WTC11 (cell line): ENCODE data around the gene CUEDC1. TPM values are rescaled to one million over a fixed set of nuclear protein-coding genes. Genes with fewer than 3 reads are reported as not detected.

Source experiments
- ATAC-seq: fragments of 200-7000 bp; cut with Tn5 transposase; 2 replicates; pipeline ENCODE4 v1.10.0; 2021; ENCODE audit warnings: mild to moderate bottlenecking, moderate library complexity
- CTCF ChIA-PET: fragments of 300-600 bp; sonication (Branson Sonifier 250); formaldehyde crosslinking; loops from one replicate; lab custom pipeline; 2021; ENCODE audit warnings: antibody characterized with exemption; lab: Charles Lee
- POLR2A ChIA-PET: fragments of 350-600 bp; sonication (Branson Sonifier 250); formaldehyde crosslinking; loops from one replicate; lab custom pipeline; 2021; ENCODE audit warnings: antibody characterized with exemption; lab: Charles Lee
- DNase-seq: peaks from one replicate; pipeline ENCODE4 v3.0.0; 2021; ENCODE audit warnings: low spot score
- H3K27ac Mint-ChIP-seq: 2 replicates; pipeline ENCODE4 v1.8.0; 2021; ENCODE audit warnings: mixed read lengths
- H3K27me3 Mint-ChIP-seq: 2 replicates; pipeline ENCODE4 v1.8.0; 2021; ENCODE audit warnings: low read depth, mild to moderate bottlenecking, moderate library complexity, mixed read lengths
- H3K36me3 Mint-ChIP-seq: 2 replicates; pipeline ENCODE4 v1.8.0; 2021; ENCODE audit warnings: mixed read lengths
- H3K4me1 Mint-ChIP-seq: 2 replicates; pipeline ENCODE4 v1.8.0; 2022; ENCODE audit warnings: mixed read lengths
- H3K4me3 Mint-ChIP-seq: 2 replicates; pipeline ENCODE4 v1.8.0; 2021; ENCODE audit warnings: mild to moderate bottlenecking, moderate library complexity, mixed read lengths
- H3K9me3 Mint-ChIP-seq: 2 replicates; pipeline ENCODE4 v1.8.0; 2021; ENCODE audit warnings: mixed read lengths
- ARID4B ChIP-seq: sonication (generic); formaldehyde crosslinking; IDR thresholded peaks from 2 replicates; pipeline ENCODE4 v1.8.0; 2023; ENCODE audit warnings: missing genetic modification reagents, mild to moderate bottlenecking, borderline replicate concordance
- ATF3 ChIP-seq: sonication (generic); formaldehyde crosslinking; conservative IDR thresholded peaks from 2 replicates; pipeline ENCODE4 v1.8.1; 2022; ENCODE audit warnings: mild to moderate bottlenecking, missing genetic modification reagents
- ATF6 ChIP-seq: sonication (generic); formaldehyde crosslinking; IDR thresholded peaks from 2 replicates; pipeline ENCODE4 v1.8.1; 2023; ENCODE audit warnings: mild to moderate bottlenecking, missing genetic modification reagents
- CBFB ChIP-seq: sonication (generic); formaldehyde crosslinking; IDR thresholded peaks from 2 replicates; pipeline ENCODE4 v1.8.1; 2022; ENCODE audit warnings: mild to moderate bottlenecking, low read depth, missing genetic modification reagents
- CREB1 ChIP-seq: sonication (generic); formaldehyde crosslinking; IDR thresholded peaks from 2 replicates; pipeline ENCODE4 v1.8.0; 2023; ENCODE audit warnings: mild to moderate bottlenecking, missing genetic modification reagents
- ESRRA ChIP-seq: sonication (generic); formaldehyde crosslinking; IDR thresholded peaks from 2 replicates; pipeline ENCODE4 v1.8.1; 2022; ENCODE audit warnings: mild to moderate bottlenecking, missing genetic modification reagents, borderline replicate concordance
- FOXJ3 ChIP-seq: sonication (generic); formaldehyde crosslinking; IDR thresholded peaks from 2 replicates; pipeline ENCODE4 v1.9.0; 2021; ENCODE audit warnings: missing genetic modification reagents, mild to moderate bottlenecking, borderline replicate concordance
- FOXP1 ChIP-seq: sonication (generic); formaldehyde crosslinking; IDR thresholded peaks from 2 replicates; pipeline ENCODE4 v1.8.0; 2022; ENCODE audit warnings: missing genetic modification reagents, mild to moderate bottlenecking, moderate library complexity, borderline replicate concordance
- GTF2I ChIP-seq: fragments of 250-450 bp; sonication (Bioruptor Pico); conservative IDR thresholded peaks from 2 replicates; pipeline ENCODE4 v1.4.0; 2021; ENCODE audit warnings: mild to moderate bottlenecking
- HMGA2 ChIP-seq: fragments of 250-450 bp; sonication (Bioruptor Pico); IDR thresholded peaks from 2 replicates; pipeline ENCODE4 v1.4.0; 2021; ENCODE audit warnings: mild to moderate bottlenecking, moderate library complexity
- MAX ChIP-seq: sonication (generic); formaldehyde crosslinking; IDR thresholded peaks from 2 replicates; pipeline ENCODE4 v1.8.0; 2022; ENCODE audit warnings: mild to moderate bottlenecking, missing genetic modification reagents
- MLX ChIP-seq: sonication (generic); formaldehyde crosslinking; IDR thresholded peaks from 2 replicates; pipeline ENCODE4 v1.8.1; 2023; ENCODE audit warnings: mild to moderate bottlenecking, missing genetic modification reagents, moderate library complexity
- MYBL2 ChIP-seq: sonication (generic); formaldehyde crosslinking; IDR thresholded peaks from 2 replicates; pipeline ENCODE4 v1.8.1; 2023; ENCODE audit warnings: mild to moderate bottlenecking, moderate library complexity, missing genetic modification reagents
- RELA ChIP-seq: sonication (generic); formaldehyde crosslinking; IDR thresholded peaks from 2 replicates; pipeline ENCODE4 v1.8.1; 2022; ENCODE audit warnings: missing genetic modification reagents, mild to moderate bottlenecking, borderline replicate concordance
- SMAD4 ChIP-seq: sonication (generic); formaldehyde crosslinking; IDR thresholded peaks from 2 replicates; pipeline ENCODE4 v1.8.0; 2022; ENCODE audit warnings: mild to moderate bottlenecking, missing genetic modification reagents
- TCF7 ChIP-seq: sonication (generic); formaldehyde crosslinking; IDR thresholded peaks from 2 replicates; pipeline ENCODE4 v1.8.0; 2022; ENCODE audit warnings: mild to moderate bottlenecking, low read depth, missing genetic modification reagents, moderate library complexity
- TEAD1 ChIP-seq: sonication (generic); formaldehyde crosslinking; IDR thresholded peaks from 2 replicates; pipeline ENCODE4 v1.8.0; 2022; ENCODE audit warnings: mild to moderate bottlenecking, missing genetic modification reagents
- ZNF121 ChIP-seq: sonication (generic); formaldehyde crosslinking; IDR thresholded peaks from 2 replicates; pipeline ENCODE4 v1.8.0; 2023; ENCODE audit warnings: missing genetic modification reagents
- ZNF232 ChIP-seq: sonication (generic); formaldehyde crosslinking; IDR thresholded peaks from 2 replicates; pipeline ENCODE4 v1.8.0; 2022; ENCODE audit warnings: mild to moderate bottlenecking, missing genetic modification reagents
- ZSCAN18 ChIP-seq: fragments of 250-450 bp; sonication (Bioruptor Pico); IDR thresholded peaks from 2 replicates; pipeline ENCODE4 v2.1.2; 2022; ENCODE audit warnings: mild to moderate bottlenecking, moderate library complexity
- total RNA-seq: library from RNA; stranded (reverse); gene quantifications from 3 replicates; pipeline ENCODE4 v1.2.3, GENCODE V29; 2021

CUEDC1 gene
- total RNA-seq, 1 experiment from 2014 or later, result 12.2 TPM

- Mint-ChIP-seq H3K4me3 (peak overlapping the region; percentile 79), H3K27me3 (peaks cover 40% of the 10 kb centered on the region), H3K4me1 (peaks cover 58% of the 10 kb centered on the region), H3K36me3 (no peaks in the 10 kb centered on the region), H3K9me3 (no peaks in the 10 kb centered on the region), H3K27ac (no peak overlapping the region)
- CTCF ChIA-PET, result interaction anchor here (0.6 to 14.8 kb wide), 21 partner anchors 8 to 250 kb away, joined by 3 to 207 read pairs (median 9); partner anchors contain the start of genes CUEDC1 and SRSF1
- peak; percentile 70; the same call in 1 of the 2 replicates for TF ChIP-seq ZNF121 (CRISPR knock-in tag)
- TF ChIP-seq SMAD4 (CRISPR knock-in tag), result no peak
- ATAC-seq (no peak), DNase-seq (no peak)
- POLR2A ChIA-PET, result interaction anchor here (0.6 to 3.8 kb wide), 10 partner anchors 11 to 149 kb away, joined by 3 to 21 read pairs (median 4); partner anchors contain the start of genes MRPS23, SRSF1 and VEZF1
Observed at GRCh38 chr17:57860414-57860999, 94.7 kb downstream of the CUEDC1 start.

GRCh38 chr17:57859601-57860413, 95.4 kb downstream of the CUEDC1 start:
- Mint-ChIP-seq H3K27me3 (peaks cover 40% of the 10 kb centered on the region), H3K4me3 (peak overlapping the region; percentile 4; the same call in 1 of the 2 replicates), H3K36me3 (no peaks in the 10 kb centered on the region), H3K4me1 (peaks cover 58% of the 10 kb centered on the region), H3K9me3 (no peaks in the 10 kb centered on the region), H3K27ac (no peak overlapping the region)
- POLR2A ChIA-PET, result interaction anchor here (0.6 to 3.8 kb wide), 6 partner anchors 15 to 253 kb away, joined by 3 to 21 read pairs (median 6); partner anchors contain the start of gene SRSF1
- TF ChIP-seq SMAD4 (CRISPR knock-in tag) (no peak), RELA (CRISPR knock-in tag) (no peak), HMGA2 (CRISPR knock-in tag) (no peak), ATF3 (CRISPR knock-in tag) (no peak), CREB1 (no peak), GTF2I (CRISPR knock-in tag) (no peak)
- no peak for DNase-seq
- CTCF ChIA-PET, result interaction anchor here (0.6 to 14.8 kb wide), 21 partner anchors 9 to 188 kb away, joined by 3 to 207 read pairs (median 9); partner anchors contain the start of genes CUEDC1 and SRSF1
- ATAC-seq, result no peak

- Mint-ChIP-seq H3K9me3 (no peaks in the 10 kb centered on the region), H3K27me3 (peaks cover 36% of the 10 kb centered on the region), H3K4me3 (no peak overlapping the region), H3K4me1 (peaks cover 50% of the 10 kb centered on the region), H3K27ac (no peak overlapping the region), H3K36me3 (no peaks in the 10 kb centered on the region)
- ChIA-PET POLR2A (interaction anchor here (1.1 to 3.3 kb wide), 2 partner anchors 135 to 149 kb away, joined by 3 to 9 read pairs; partner anchors contain the start of gene SRSF1), CTCF (interaction anchor here (0.6 to 14.8 kb wide), 15 partner anchors 10 to 1060 kb away, joined by 3 to 207 read pairs (median 6); partner anchors contain the start of genes CUEDC1 and SRSF1)
- ATAC-seq (no peak), DNase-seq (no peak)
- TF ChIP-seq ZNF121 (CRISPR knock-in tag) (no peak), ZSCAN18 (no peak), MLX (CRISPR knock-in tag) (no peak), TEAD1 (CRISPR knock-in tag) (no peak), MAX (CRISPR knock-in tag) (no peak), ZNF232 (CRISPR knock-in tag) (no peak), FOXJ3 (CRISPR knock-in tag) (no peak), TCF7 (CRISPR knock-in tag) (no peak), MYBL2 (CRISPR knock-in tag) (no peak), FOXP1 (CRISPR knock-in tag) (no peak), ARID4B (CRISPR knock-in tag) (no peak), ESRRA (no peak), CBFB (CRISPR knock-in tag) (no peak), ATF6 (CRISPR knock-in tag) (no peak)
Observed at GRCh38 chr17:57858838-57859237, 96.4 kb downstream of the CUEDC1 start.
